ENCODE results near the gene MGAT5.

MGAT5 gene

DNA sequence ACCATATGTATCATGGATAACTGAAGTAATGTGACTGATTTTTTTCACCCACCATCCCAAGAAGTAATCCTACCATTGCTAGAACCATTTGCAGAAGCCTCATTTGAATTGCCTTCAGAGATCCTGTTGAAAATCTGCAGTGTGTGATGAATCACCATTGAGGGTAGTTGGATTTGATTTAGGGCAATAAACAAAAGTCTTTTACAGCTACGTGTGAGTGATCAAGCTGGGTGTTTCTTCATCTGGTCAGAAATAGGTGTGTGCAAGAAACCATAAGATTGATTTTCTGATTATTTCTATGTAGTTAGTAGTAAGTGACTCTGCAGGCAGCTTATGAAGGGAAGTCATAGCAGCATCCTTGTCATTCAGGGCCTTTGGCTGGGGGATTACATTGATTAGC is 159.6 kb downstream of the MGAT5 start:
- TF ChIP-seq YY1 (IDR thresholded peaks at IDR 0.05; ENCODE audit: low read depth) (no peak), FOXM1 (IDR thresholded peaks at IDR 0.05; ENCODE audit: borderline replicate concordance, low read depth) (no peak), CREB1 (IDR thresholded peaks at IDR 0.05; ENCODE audit: low read depth) (no peak), CEBPB (IDR thresholded peaks at IDR 0.05) (no peak), USF1 (IDR thresholded peaks at IDR 0.05) (no peak), ZBTB7A (IDR thresholded peaks at IDR 0.05; ENCODE audit: low read depth) (no peak), NFIC (IDR thresholded peaks at IDR 0.05) (no peak), EP300 (IDR thresholded peaks at IDR 0.05; ENCODE audit: borderline replicate concordance) (no peak), EGR1 (IDR thresholded peaks at IDR 0.05) (no peak), TCF12 (IDR thresholded peaks at IDR 0.05; ENCODE audit: low read depth) (no peak), REST (IDR thresholded peaks at IDR 0.05; ENCODE audit: low read depth) (no peak), TEAD4 (IDR thresholded peaks at IDR 0.05) (no peak), RAD21 (IDR thresholded peaks at IDR 0.05; ENCODE audit: low read depth) (no peak), TAF1 (IDR thresholded peaks at IDR 0.05; ENCODE audit: low read depth) (no peak)
- TF ChIP-seq, protein P1, sequence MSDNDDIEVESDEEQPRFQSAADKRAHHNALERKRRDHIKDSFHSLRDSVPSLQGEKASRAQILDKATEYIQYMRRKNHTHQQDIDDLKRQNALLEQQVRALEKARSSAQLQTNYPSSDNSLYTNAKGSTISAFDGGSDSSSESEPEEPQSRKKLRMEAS (IDR thresholded peaks at IDR 0.05) = no peak

GRCh38 chr2:134413912-134414311 is 160.0 kb downstream of the MGAT5 start:
- TF ChIP-seq FOXM1 (IDR thresholded peaks at IDR 0.05; ENCODE audit: borderline replicate concordance, low read depth) (no peak), RAD21 (IDR thresholded peaks at IDR 0.05; ENCODE audit: low read depth) (no peak), CREB1 (IDR thresholded peaks at IDR 0.05; ENCODE audit: low read depth) (no peak), REST (IDR thresholded peaks at IDR 0.05; ENCODE audit: low read depth) (no peak), YY1 (IDR thresholded peaks at IDR 0.05; ENCODE audit: low read depth) (no peak), USF1 (IDR thresholded peaks at IDR 0.05) (no peak), ZBTB7A (IDR thresholded peaks at IDR 0.05; ENCODE audit: low read depth) (no peak), EGR1 (IDR thresholded peaks at IDR 0.05) (no peak), CEBPB (IDR thresholded peaks at IDR 0.05) (no peak)
- TF ChIP-seq, protein P1 (IDR thresholded peaks at IDR 0.05) = no peak

DNA sequence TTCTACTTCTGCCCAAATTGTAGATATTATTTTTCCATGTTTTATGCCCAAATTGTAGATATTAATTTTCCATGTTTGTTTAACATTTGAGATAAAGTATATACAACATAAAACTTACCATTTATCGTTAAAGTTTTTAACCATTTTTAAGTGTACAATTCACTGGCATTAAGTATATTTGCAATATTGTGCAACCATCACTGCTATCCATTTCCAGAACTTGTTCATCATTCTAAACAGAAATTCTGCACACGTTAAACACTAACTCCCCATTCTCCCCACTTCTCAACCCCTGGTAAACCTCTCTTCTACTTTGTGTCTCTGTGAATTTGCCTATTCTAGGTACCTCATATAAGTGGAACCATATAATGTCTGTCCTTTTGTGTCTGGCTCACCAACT is 162.1 kb downstream of the MGAT5 start:
- TF ChIP-seq CEBPB (IDR thresholded peaks at IDR 0.05) = no peak
- TF ChIP-seq FOXM1 (IDR thresholded peaks at IDR 0.05; ENCODE audit: borderline replicate concordance, low read depth) = no peak

- TF ChIP-seq EP300 (IDR thresholded peaks at IDR 0.05; ENCODE audit: borderline replicate concordance) = no peak
- no peak for TF ChIP-seq REST (IDR thresholded peaks at IDR 0.05; ENCODE audit: low read depth)
- no peak for TF ChIP-seq TEAD4 (IDR thresholded peaks at IDR 0.05)
- TF ChIP-seq TAF1 (IDR thresholded peaks at IDR 0.05; ENCODE audit: low read depth) = no peak
- TF ChIP-seq RAD21 (IDR thresholded peaks at IDR 0.05; ENCODE audit: low read depth) = no peak
- no peak for TF ChIP-seq FOXM1 (IDR thresholded peaks at IDR 0.05; ENCODE audit: borderline replicate concordance, low read depth)
- no peak for TF ChIP-seq NFIC (IDR thresholded peaks at IDR 0.05)
- TF ChIP-seq TCF12 (IDR thresholded peaks at IDR 0.05; ENCODE audit: low read depth) = no peak
- no peak for TF ChIP-seq ZBTB7A (IDR thresholded peaks at IDR 0.05; ENCODE audit: low read depth)
- TF ChIP-seq CREB1 (IDR thresholded peaks at IDR 0.05; ENCODE audit: low read depth) = no peak
- TF ChIP-seq EGR1 (IDR thresholded peaks at IDR 0.05) = no peak
Observed at GRCh38 chr2:134416637-134417036, 162.8 kb downstream of the MGAT5 start.
